Measurements from ENCODE around the gene SOX12.

SOX12 gene

DNA sequence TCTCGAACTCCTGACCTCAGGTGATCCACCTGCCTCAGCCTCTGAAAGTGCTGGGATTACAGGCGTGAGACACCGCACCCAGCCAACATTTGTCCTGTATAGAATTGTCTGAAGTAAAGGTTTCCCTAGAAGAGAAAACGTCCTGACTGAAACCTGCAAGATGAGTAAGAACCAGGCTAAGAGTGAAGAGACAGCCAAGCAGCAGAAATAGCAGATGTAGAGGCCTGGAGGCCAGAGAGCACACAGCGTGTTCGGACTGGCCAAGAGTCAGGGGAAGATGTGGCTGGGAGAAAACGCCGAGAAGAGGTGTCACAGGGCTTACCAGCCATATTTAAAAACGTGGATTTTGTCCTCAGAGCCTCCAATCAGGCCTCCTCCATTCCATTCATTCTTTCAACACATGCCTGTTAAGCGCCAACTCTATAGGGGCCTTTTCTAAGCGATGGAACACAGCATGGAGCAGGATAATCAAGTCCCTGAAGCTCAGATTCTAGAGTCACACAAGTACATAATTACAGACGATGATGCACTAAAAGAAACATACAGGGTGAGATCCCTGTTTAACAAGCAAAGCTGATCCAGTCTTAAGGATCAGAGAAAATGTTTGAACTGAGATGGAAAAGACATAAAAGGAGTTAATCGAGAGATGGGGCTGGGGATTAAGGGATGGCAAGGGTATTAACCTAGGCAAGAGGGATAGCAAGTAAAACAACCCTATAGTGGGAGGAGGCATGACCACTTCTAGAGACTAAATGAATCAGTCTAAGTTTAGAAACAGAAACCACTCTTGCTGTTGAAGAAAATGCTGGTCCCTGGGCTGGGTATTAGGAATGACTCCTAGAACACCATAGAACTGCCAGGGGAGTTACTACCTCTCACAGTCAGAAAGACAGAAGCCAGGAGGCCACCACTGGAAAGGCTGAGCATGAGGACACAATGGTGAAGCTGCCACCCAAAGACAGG is 23.2 kb upstream of the SOX12 start:
- in situ Hi-C loops (cut with MboI; ENCODE audit: low sequenced_read_pairs): no loop called here

- in situ Hi-C loops (cut with MboI; ENCODE audit: low sequenced_read_pairs): no loop called here
Observed at GRCh38 chr20:305745-306144, 19.6 kb upstream of the SOX12 start.

- in situ Hi-C loops (cut with MboI; ENCODE audit: low sequenced_read_pairs): no loop called here
Observed at GRCh38 chr20:308427-309038, 16.8 kb upstream of the SOX12 start.

DNA sequence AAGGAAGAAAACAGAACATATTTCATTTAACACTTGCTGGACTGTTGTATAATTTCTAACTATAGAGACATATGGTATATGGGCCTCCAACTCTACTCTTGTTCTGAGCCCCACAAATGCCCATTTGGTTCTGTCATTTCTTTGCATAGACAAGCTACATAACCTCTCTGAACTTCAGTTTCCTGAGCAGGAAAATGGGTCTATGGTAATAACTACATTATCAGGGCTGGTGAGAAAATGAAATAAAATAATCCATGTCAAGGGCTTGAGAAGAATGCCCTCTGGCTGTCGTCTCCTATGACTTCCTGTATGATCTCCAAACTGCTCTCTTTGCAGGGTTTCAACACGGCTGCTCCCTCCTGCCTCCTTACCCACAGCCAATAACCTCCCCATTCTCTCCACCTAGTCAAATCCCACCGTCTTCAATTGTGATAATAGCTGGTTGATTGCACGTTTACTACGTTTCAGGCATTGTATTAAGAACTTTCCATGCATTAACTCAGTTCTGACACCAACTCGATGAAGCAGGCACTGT is 16.0 kb upstream of the SOX12 start:
- in situ Hi-C loops (cut with MboI; ENCODE audit: low sequenced_read_pairs): no loop called here

GRCh38 chr20:309841-310644 is 15.3 kb upstream of the SOX12 start:
- in situ Hi-C loops (cut with MboI; ENCODE audit: low sequenced_read_pairs): no loop called here

DNA sequence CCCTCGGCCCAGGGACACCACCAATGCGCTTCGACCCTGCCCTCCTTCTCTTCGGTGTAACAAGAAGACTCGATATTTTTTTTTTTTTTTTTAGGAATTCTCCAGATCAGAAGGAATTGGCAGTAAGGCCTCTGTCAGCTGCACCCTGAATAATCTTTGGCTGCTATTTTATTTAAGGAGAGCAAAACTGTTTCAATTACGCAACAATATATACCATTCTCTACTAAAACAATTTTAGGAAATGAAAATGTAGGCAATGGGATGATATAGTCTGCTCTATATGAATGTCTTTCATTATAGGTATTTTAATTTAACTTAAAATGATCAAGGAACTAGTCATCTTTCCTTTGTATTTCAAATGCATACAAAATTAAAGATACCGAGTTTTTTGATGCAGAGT is 14.7 kb upstream of the SOX12 start:
- in situ Hi-C loops (cut with MboI; ENCODE audit: low sequenced_read_pairs): no loop called here

DNA sequence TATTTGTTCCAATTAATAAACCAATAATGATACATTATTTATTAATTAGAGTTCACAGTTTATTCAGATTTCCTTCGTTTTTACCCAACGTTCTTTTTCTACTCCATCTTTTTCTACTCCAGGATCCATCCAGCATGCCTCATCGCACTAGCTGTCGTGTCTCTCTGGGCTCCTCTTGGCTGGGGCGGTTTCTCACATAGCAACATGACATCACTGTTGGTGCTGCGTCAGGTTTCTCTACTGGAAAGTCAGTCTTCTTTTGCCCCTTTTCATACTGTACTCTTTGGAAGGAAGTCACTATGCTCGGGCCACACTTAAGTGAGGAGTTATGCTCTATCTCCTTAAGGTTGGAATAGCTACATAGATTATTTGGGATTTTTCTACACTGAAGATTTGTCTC is 13.7 kb upstream of the SOX12 start:
- in situ Hi-C loops (cut with MboI; ENCODE audit: low sequenced_read_pairs): no loop called here

DNA sequence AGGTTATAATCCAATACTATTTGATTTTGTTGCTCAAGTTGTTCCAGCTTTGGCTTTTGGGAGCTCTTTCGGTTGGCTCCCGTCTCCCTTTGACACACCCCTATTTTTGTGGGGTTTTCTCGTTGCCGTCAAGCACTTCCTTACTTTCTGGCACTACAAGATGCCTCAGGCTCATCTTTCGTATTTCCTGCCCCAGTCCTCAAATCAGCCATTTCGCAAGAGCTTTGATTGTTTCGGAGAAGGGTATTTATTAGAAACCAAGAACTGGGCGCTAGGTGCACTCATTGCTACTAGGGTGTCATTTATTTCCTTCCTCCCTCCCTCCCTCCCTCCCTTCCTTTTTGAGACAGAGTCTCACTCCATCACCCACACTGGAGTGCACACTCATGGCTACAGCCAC is 13.3 kb upstream of the SOX12 start:
- in situ Hi-C loops (cut with MboI; ENCODE audit: low sequenced_read_pairs): no loop called here

- in situ Hi-C loops (cut with MboI; ENCODE audit: low sequenced_read_pairs): no loop called here
Observed at GRCh38 chr20:312866-313265, 12.5 kb upstream of the SOX12 start.

- in situ Hi-C loops (cut with MboI; ENCODE audit: low sequenced_read_pairs): no loop called here
Observed at GRCh38 chr20:313402-313801, 11.9 kb upstream of the SOX12 start.

DNA sequence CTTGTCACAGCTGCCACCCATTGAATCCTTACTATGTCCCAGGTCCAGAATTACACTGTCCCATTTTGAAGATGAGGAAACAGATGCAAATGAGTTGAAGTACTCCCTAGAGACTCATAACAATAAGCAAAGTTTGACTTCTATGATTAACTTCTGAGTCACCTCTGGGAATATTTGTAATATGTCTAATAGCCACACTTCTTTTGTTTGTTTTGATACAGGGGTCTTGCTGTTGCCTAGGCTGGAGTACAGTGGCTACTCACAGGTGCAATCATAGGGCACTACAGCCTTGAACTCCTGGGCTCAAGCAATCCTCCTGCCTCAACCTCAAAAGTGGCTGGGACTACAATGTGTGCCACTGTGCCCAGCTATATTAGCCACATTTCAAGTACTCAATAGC is 11.4 kb upstream of the SOX12 start:
- in situ Hi-C loops (cut with MboI; ENCODE audit: low sequenced_read_pairs): no loop called here

DNA sequence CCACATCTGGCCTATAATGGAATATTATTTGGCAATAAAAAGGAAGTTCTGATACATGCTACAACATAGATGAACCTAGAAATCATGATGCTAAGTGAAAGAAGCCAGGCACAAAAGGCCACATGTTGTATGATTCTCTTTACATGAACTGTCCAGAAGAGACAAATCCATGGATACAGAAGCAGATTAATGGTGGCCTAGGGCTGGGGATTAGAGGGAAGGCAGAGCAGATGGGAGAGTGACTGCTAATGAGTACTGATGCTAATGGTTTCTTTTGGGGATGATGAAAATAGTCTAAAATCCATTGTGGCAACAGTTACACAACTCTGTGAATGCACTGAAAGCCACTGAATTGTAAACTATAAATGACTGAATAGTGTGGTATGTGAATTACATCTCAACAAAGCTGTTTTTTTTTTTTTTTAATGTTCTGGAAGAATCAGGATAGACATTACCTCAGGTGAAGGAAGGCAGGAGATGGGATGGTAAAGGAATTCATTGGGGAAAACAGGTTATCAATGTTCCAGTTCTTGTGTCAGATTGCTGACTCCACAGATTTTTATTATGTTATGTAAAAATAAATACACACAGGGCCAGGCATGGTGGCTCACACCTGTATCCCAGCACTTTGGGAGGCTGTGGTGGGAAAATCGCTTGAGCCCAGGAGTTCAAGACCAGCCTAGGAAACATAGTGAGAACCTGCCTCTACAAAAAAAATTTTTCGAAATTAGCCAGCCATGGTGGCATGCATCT is 8.9 kb upstream of the SOX12 start:
- in situ Hi-C loops (cut with MboI; ENCODE audit: low sequenced_read_pairs): no loop called here

GRCh38 chr20:324177-325044 is 941 bp upstream of the SOX12 start:
- in situ Hi-C loops (cut with MboI; ENCODE audit: low sequenced_read_pairs): no loop called here

DNA sequence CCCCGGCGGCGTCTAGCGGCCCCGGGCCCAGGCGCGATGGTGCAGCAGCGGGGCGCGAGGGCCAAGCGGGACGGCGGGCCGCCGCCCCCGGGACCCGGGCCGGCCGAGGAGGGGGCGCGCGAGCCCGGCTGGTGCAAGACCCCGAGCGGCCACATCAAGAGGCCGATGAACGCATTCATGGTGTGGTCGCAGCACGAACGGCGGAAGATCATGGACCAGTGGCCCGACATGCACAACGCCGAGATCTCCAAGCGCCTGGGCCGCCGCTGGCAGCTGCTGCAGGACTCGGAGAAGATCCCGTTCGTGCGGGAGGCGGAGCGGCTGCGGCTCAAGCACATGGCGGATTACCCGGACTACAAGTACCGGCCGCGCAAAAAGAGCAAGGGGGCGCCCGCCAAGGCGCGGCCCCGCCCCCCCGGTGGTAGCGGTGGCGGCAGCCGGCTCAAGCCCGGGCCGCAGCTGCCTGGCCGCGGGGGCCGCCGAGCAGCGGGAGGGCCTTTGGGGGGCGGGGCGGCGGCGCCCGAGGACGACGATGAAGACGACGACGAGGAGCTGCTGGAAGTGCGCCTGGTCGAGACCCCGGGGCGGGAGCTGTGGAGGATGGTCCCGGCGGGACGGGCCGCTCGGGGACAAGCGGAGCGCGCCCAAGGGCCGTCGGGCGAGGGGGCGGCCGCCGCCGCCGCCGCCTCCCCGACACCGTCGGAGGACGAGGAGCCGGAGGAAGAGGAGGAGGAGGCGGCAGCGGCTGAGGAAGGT is 715 bp downstream of the SOX12 start:
- in situ Hi-C loops (cut with MboI; ENCODE audit: low sequenced_read_pairs): no loop called here

DNA sequence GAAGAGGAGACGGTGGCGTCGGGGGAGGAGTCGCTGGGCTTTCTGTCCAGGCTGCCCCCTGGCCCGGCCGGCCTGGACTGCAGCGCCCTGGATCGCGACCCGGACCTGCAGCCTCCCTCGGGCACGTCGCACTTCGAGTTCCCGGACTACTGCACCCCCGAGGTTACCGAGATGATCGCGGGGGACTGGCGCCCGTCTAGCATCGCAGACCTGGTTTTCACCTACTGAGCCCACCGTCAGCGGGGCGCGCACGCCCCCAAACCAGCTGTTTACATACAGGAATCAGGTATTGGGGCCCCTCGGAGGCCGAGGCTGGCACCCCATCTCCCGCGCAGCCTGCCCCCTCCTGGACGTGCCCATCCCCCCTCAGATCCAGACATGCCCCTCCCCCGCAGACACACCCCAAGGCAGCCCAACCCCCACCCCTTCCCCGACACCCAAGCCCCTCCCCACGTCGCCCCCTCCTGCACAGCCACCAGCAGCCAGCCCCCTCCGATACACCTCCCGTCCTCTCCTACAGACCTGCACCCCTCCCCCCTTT is 1.4 kb downstream of the SOX12 start:
- in situ Hi-C loops (cut with MboI; ENCODE audit: low sequenced_read_pairs): no loop called here

GRCh38 chr20:327186-328026 is 2.1 kb downstream of the SOX12 start:
- in situ Hi-C loops (cut with MboI; ENCODE audit: low sequenced_read_pairs): no loop called here

GRCh38 chr20:328027-328974 is 2.9 kb downstream of the SOX12 start:
- in situ Hi-C loops (cut with MboI; ENCODE audit: low sequenced_read_pairs): no loop called here
